ENCODE data around the gene FBXO44. TPM values are rescaled to one million over a fixed set of nuclear protein-coding genes. Genes with fewer than 3 reads are reported as not detected.

The FBXO44 gene
- polyA plus RNA-seq, 5 donors = 10.4 to 20.3 (median 15.8) TPM

- DNase-seq = no peak
These were observed 29.4 kb downstream of the FBXO44 start for GRCh38 chr1:11684070-11684469.

GRCh38 chr1:11685210-11685752 lies 30.6 kb downstream of the FBXO44 start:
- no peak for DNase-seq

- DNase-seq = no peak
These were observed 33.8 kb downstream of the FBXO44 start for GRCh38 chr1:11688506-11688905.

- peak; percentile 57 for DNase-seq
These were observed 36.0 kb downstream of the FBXO44 start for GRCh38 chr1:11690397-11691301.

- peak; percentile 53 to 56 for DNase-seq
These were observed 36.7 kb downstream of the FBXO44 start, which contains the start of gene DRAXIN for GRCh38 chr1:11691302-11691914. TSS of gene DRAXIN (plus strand) at chr1:11691710. CDS start at chr1:11706259, 14,549 bp downstream.

- no peak for DNase-seq
These were observed 37.4 kb downstream of the FBXO44 start for GRCh38 chr1:11691928-11692711.

- no peak for DNase-seq
These were observed 38.4 kb downstream of the FBXO44 start for GRCh38 chr1:11693024-11693590.

- DNase-seq = no peak
These were observed 39.2 kb downstream of the FBXO44 start for GRCh38 chr1:11693917-11694316.

- no peak for DNase-seq
These were observed 41.2 kb downstream of the FBXO44 start for GRCh38 chr1:11695861-11696260.

- DNase-seq = no peak
These were observed 42.7 kb downstream of the FBXO44 start for GRCh38 chr1:11697188-11697892.

- DNase-seq = no peak
These were observed 43.2 kb downstream of the FBXO44 start for GRCh38 chr1:11697893-11698210.

- DNase-seq = no peak
These were observed 46.2 kb downstream of the FBXO44 start for GRCh38 chr1:11700601-11701467.

- DNase-seq = peak in 1 of 2 donors; percentile 40
These were observed 46.9 kb downstream of the FBXO44 start for GRCh38 chr1:11701551-11701961.

- no peak for DNase-seq
These were observed 47.5 kb downstream of the FBXO44 start for GRCh38 chr1:11701981-11702803.

GRCh38 chr1:11703357-11704193 lies 48.9 kb downstream of the FBXO44 start:
- DNase-seq = no peak

- no peak for DNase-seq
These were observed 49.5 kb downstream of the FBXO44 start for GRCh38 chr1:11704194-11704529.

GRCh38 chr1:11704691-11705475 lies 50.2 kb downstream of the FBXO44 start:
- no peak for DNase-seq
